H1 (cell line): ENCODE results near the gene PDE1C. TPM values are rescaled to one million over a fixed set of nuclear protein-coding genes. Genes with fewer than 3 reads are reported as not detected.

Experiments
- CTCF ChIA-PET: fragments of 300-600 bp; sonication (Branson Sonifier 250); formaldehyde crosslinking; loops from one replicate; lab custom pipeline; 2021; ENCODE audit not compliant: partially characterized antibody; lab: Charles Lee
- POLR2A ChIA-PET: fragments of 300-600 bp; sonication (Branson Sonifier 250); formaldehyde crosslinking; loops from one replicate; lab custom pipeline; 2021; ENCODE audit warnings: inconsistent platforms; ENCODE audit not compliant: partially characterized antibody; lab: Charles Lee
- DNase-seq, 2 experiments: peaks; one replicate each; pipeline versions ENCODE4 v3.0.0 to v3.0.0-alpha.2; 2010 to 2022; ENCODE audit warnings: low spot score in 2 of 2, low read depth in 1 of 2, mixed read lengths in 1 of 2
- FAIRE-seq: peaks from 2 replicates; lab custom pipeline; 2011; peaks lifted over from hg19 to GRCh38; lab: Jason Lieb, UNC
- H2AFZ ChIP-seq: 2 replicates; pipeline ENCODE4 v1.8.1; 2012; ENCODE audit warnings: low read length, inconsistent platforms
- H2AK5ac ChIP-seq: 2 replicates; pipeline ENCODE4 v1.6.1; 2013; ENCODE audit warnings: low read depth, low read length
- H2BK120ac ChIP-seq: replicated peaks from 2 replicates; pipeline ENCODE3; 2013; ENCODE audit warnings: low read depth, low read length, inconsistent platforms
- H2BK12ac ChIP-seq: 2 replicates; pipeline ENCODE4 v1.6.1; 2013; ENCODE audit warnings: low read depth, low read length
- H2BK15ac ChIP-seq: 2 replicates; pipeline ENCODE4 v1.6.1; 2013; ENCODE audit warnings: low read length
- H2BK20ac ChIP-seq: 2 replicates; pipeline ENCODE4 v1.6.1; 2013; ENCODE audit warnings: low read length
- H2BK5ac ChIP-seq: 2 replicates; pipeline ENCODE4 v1.6.1; 2013; ENCODE audit warnings: low read depth, low read length
- H3K14ac ChIP-seq: 2 replicates; pipeline ENCODE4 v1.6.1; 2013; ENCODE audit warnings: inconsistent platforms; ENCODE audit not compliant: insufficient read length
- H3K18ac ChIP-seq: 2 replicates; pipeline ENCODE4 v1.6.1; 2013; ENCODE audit warnings: low read length; ENCODE audit errors: extremely low read depth
- H3K23ac ChIP-seq: 2 replicates; pipeline ENCODE4 v1.6.1; 2013; ENCODE audit warnings: inconsistent platforms; ENCODE audit not compliant: insufficient read length
- H3K23me2 ChIP-seq: 2 replicates; pipeline ENCODE4 v1.6.1; 2013; ENCODE audit warnings: low read depth, low read length
- H3K27ac ChIP-seq: 2 replicates; pipeline ENCODE4 v1.6.1; 2011; ENCODE audit warnings: low read depth, low read length, inconsistent platforms
- H3K27me3 ChIP-seq, 4 experiments: replicated peaks in 1 of 4; 1 replicate in 1 of 4; 2 replicates in 3 of 4; pipeline versions ENCODE4 v1.6.1 to v1.8.1; 2011 to 2013; ENCODE audit warnings: low read length in 3 of 4, mild to moderate bottlenecking in 3 of 4, inconsistent platforms in 2 of 4, mixed read lengths in 2 of 4, moderate library complexity in 1 of 4; ENCODE audit not compliant: control insufficient read depth in 3 of 4, insufficient read depth in 3 of 4; ENCODE audit errors: extremely low read depth in 1 of 4
- H3K36me3 ChIP-seq, 4 experiments: 2 replicates each; pipeline versions ENCODE4 v1.6.1 to v1.8.1; 2011 to 2013; ENCODE audit warnings: mild to moderate bottlenecking in 4 of 4, low read length in 3 of 4, moderate library complexity in 2 of 4, control low read depth in 1 of 4, inconsistent platforms in 1 of 4; ENCODE audit not compliant: insufficient read depth in 4 of 4, control insufficient read depth in 2 of 4
- H3K4ac ChIP-seq: replicated peaks from 2 replicates; pipeline ENCODE3; 2013; ENCODE audit warnings: low read length, low read depth, mixed read lengths, inconsistent platforms; ENCODE audit not compliant: insufficient read length
- H3K4me1 ChIP-seq, 4 experiments: replicated peaks in 1 of 4; 1 replicate in 1 of 4; 2 replicates in 3 of 4; pipeline versions ENCODE4 v1.6.1 to v1.8.1; 2011 to 2013; ENCODE audit warnings: low read length in 3 of 4, inconsistent platforms in 2 of 4, mixed read lengths in 1 of 4; ENCODE audit not compliant: insufficient read depth in 4 of 4, control insufficient read depth in 3 of 4
- H3K4me2 ChIP-seq, 2 experiments: 2 replicates each; pipeline versions ENCODE4 v1.6.1 to v1.8.1; 2011 to 2013; ENCODE audit warnings: low read depth in 2 of 2, low read length in 2 of 2, control low read depth in 1 of 2, inconsistent platforms in 1 of 2, mild to moderate bottlenecking in 1 of 2; ENCODE audit not compliant: insufficient read depth in 1 of 2
- H3K4me3 ChIP-seq, 4 experiments: fragments of 200-600, 300-600 bp in 1 of 4; sonication (generic), shearing (Covaris generic), sonication (Bioruptor Twin) in 1 of 4; 2 replicates each; pipeline versions ENCODE4 v1.5.1 to v1.8.1; 2011 to 2016; ENCODE audit warnings: low read length in 4 of 4, low read depth in 3 of 4, control low read depth in 2 of 4, inconsistent platforms in 2 of 4, mild to moderate bottlenecking in 2 of 4, mixed read lengths in 1 of 4, moderate library complexity in 1 of 4; ENCODE audit not compliant: insufficient read depth in 2 of 4; ENCODE audit errors: extremely low read depth in 1 of 4
- H3K56ac ChIP-seq: replicated peaks from 2 replicates; pipeline ENCODE3; 2013; ENCODE audit warnings: low read depth, mild to moderate bottlenecking, mixed read lengths, low read length, inconsistent platforms; ENCODE audit not compliant: insufficient read length
- H3K79me1 ChIP-seq: 2 replicates; pipeline ENCODE4 v1.6.1; 2013; ENCODE audit warnings: low read depth, low read length, control low read depth
- H3K79me2 ChIP-seq, 2 experiments: 2 replicates each; pipeline versions ENCODE4 v1.6.1 to v1.8.1; 2012 to 2013; ENCODE audit warnings: low read length in 2 of 2, mild to moderate bottlenecking in 2 of 2, inconsistent platforms in 1 of 2; ENCODE audit not compliant: insufficient read depth in 2 of 2, control insufficient read depth in 1 of 2
- H3K9ac ChIP-seq, 4 experiments: replicated peaks in 1 of 4; 1 replicate in 1 of 4; 2 replicates in 3 of 4; pipeline versions ENCODE4 v1.6.1 to v1.8.1; 2011 to 2013; ENCODE audit warnings: low read depth in 3 of 4, low read length in 3 of 4, control low read depth in 2 of 4, mild to moderate bottlenecking in 2 of 4, moderate library complexity in 2 of 4, inconsistent platforms in 1 of 4; ENCODE audit errors: extremely low read depth in 1 of 4
- H3K9me3 ChIP-seq, 2 experiments: 2 replicates each; pipeline versions ENCODE4 v1.6.1 to v1.8.1; 2012 to 2013; ENCODE audit warnings: mild to moderate bottlenecking in 2 of 2, moderate library complexity in 2 of 2, control low read depth in 1 of 2, inconsistent platforms in 1 of 2, low read depth in 1 of 2, low read length in 1 of 2, mixed read lengths in 1 of 2; ENCODE audit not compliant: insufficient read depth in 2 of 2
- H4K20me1 ChIP-seq, 2 experiments: replicated peaks in 1 of 2; 2 replicates each; pipeline versions ENCODE3 to v1.8.1; 2011 to 2013; ENCODE audit warnings: inconsistent platforms in 2 of 2, low read length in 2 of 2, mild to moderate bottlenecking in 1 of 2; ENCODE audit not compliant: insufficient read depth in 2 of 2, control insufficient read depth in 1 of 2
- H4K5ac ChIP-seq: 2 replicates; pipeline ENCODE4 v1.6.1; 2013; ENCODE audit warnings: low read length, low read depth, mixed read lengths, inconsistent platforms; ENCODE audit not compliant: insufficient read length
- H4K8ac ChIP-seq: 2 replicates; pipeline ENCODE4 v1.8.0; 2013; ENCODE audit warnings: mild to moderate bottlenecking, moderate library complexity, low read length, inconsistent platforms; ENCODE audit not compliant: insufficient read depth; ENCODE audit errors: extremely low read depth
- H4K91ac ChIP-seq: replicated peaks from 2 replicates; pipeline ENCODE3; 2013; ENCODE audit warnings: low read length, mixed read lengths, inconsistent platforms; ENCODE audit not compliant: insufficient read length
- BACH1 ChIP-seq: IDR thresholded peaks from 2 replicates; pipeline ENCODE4 v1.6.1; 2012; ENCODE audit warnings: low read length, improper control_type of control experiment
- BCL11A ChIP-seq, 2 experiments: IDR thresholded peaks; one replicate each; pipeline ENCODE4 v1.6.1; 2011; ENCODE audit warnings: low read depth in 2 of 2, low read length in 2 of 2, mild to moderate bottlenecking in 2 of 2
- CBX8 ChIP-seq: fragments of 300-800, 300-1000 bp; sonication (generic); IDR thresholded peaks from 2 replicates; pipeline ENCODE4 v1.7.1; 2016; ENCODE audit warnings: low read depth, low read length, borderline replicate concordance
- CHD2 ChIP-seq: IDR thresholded peaks from 2 replicates; pipeline ENCODE4 v1.6.1; 2012; ENCODE audit warnings: low read length, improper control_type of control experiment
- MAFK ChIP-seq: IDR thresholded peaks from 2 replicates; pipeline ENCODE4 v1.6.1; 2012; ENCODE audit warnings: low read depth, mild to moderate bottlenecking, improper control_type of control experiment, low read length
- NANOG ChIP-seq: IDR thresholded peaks from 2 replicates; pipeline ENCODE4 v1.6.1; 2011; ENCODE audit warnings: low read length, low read depth, mild to moderate bottlenecking, inconsistent platforms; ENCODE audit not compliant: insufficient read depth, poor library complexity, severe bottlenecking
- NRF1 ChIP-seq: IDR thresholded peaks from 2 replicates; pipeline ENCODE4 v1.6.1; 2011; ENCODE audit warnings: mild to moderate bottlenecking, low read depth, low read length, improper control_type of control experiment
- SAP30 ChIP-seq: fragments of 300-600 bp; sonication (generic); IDR thresholded peaks from 2 replicates; pipeline ENCODE4 v1.7.1; 2012; ENCODE audit warnings: low read length, moderate library complexity, mild to moderate bottlenecking, inconsistent platforms; ENCODE audit not compliant: insufficient read depth, insufficient replicate concordance
- SIX5 ChIP-seq: IDR thresholded peaks from 2 replicates; pipeline ENCODE4 v1.6.1; 2011; ENCODE audit warnings: mild to moderate bottlenecking, low read depth, low read length
- SP4 ChIP-seq: IDR thresholded peaks from 2 replicates; pipeline ENCODE4 v1.6.1; 2012; ENCODE audit warnings: low read length, inconsistent platforms
- SUZ12 ChIP-seq: fragments of 200-600 bp; sonication (generic); IDR thresholded peaks from 2 replicates; pipeline ENCODE4 v1.6.1; 2012; ENCODE audit warnings: mild to moderate bottlenecking, inconsistent platforms, low read length, moderate library complexity, mixed read lengths
- TBP ChIP-seq: IDR thresholded peaks from 2 replicates; pipeline ENCODE4 v1.6.1; 2011; ENCODE audit warnings: low read depth, low read length, improper control_type of control experiment
- TEAD4 ChIP-seq: IDR thresholded peaks from 2 replicates; pipeline ENCODE4 v1.6.1; 2012; ENCODE audit warnings: low read depth, low read length, inconsistent platforms, mixed read lengths
- YY1 ChIP-seq: IDR thresholded peaks from 2 replicates; pipeline ENCODE4 v1.6.1; 2011; ENCODE audit warnings: low read depth, mild to moderate bottlenecking, low read length
- polyA plus RNA-seq, 7 experiments: library from polyadenylated mRNA; depleted of rRNA in 3 of 7; stranded (reverse) in 5 of 7; unstranded in 2 of 7; fragments of >200 nt in 5 of 7; fragments of 200-250 nt in 2 of 7; gene quantifications; 1 replicate in 5 of 7; 2 replicates in 1 of 7; 4 replicates in 1 of 7; pipeline versions ENCODE4 v1.2.1 to v1.2.3, GENCODE V29; 2011 to 2013; ENCODE audit warnings: missing spikeins in 2 of 7, mixed read lengths in 2 of 7
- total RNA-seq: library from RNA; stranded (reverse); fragmentation: NEBNext Ultra II Directional; extraction: Animal tissue kit (Norgen Biotek cat#: 25700); gene quantifications from 2 replicates; pipeline ENCODE4 v1.2.1, GENCODE V29; 2021
- TF ChIP-seq, protein P1 (sequence below): IDR thresholded peaks from 2 replicates; pipeline ENCODE4 v1.6.1; 2012; ENCODE audit warnings: inconsistent platforms

PDE1C gene
- total and polyA plus RNA-seq, 2 of the 8 experiments (the other 6 are each of a cell fraction or from before 2014, with no cell fraction given) = 0.11 to 1.1 TPM

DNA sequence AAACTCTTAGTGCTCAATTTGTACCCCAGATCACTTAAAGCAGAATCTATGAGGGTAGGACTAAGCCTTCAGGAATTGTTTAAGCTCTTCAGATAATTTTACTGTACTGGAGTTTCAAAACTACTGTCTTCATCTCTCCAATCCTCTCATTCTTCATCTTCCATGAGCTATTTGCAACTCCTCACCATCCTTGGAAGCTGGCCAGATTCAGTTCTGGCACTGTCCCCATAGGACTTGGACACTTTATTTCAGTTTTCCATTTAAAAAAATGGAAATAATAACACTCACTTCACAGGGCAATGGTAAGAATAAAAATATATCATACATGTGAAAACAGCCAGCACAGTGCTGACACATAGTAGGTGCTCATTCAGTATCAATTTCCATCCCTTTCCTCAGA, 308.6 kb downstream of the PDE1C start:
- H3K9ac ChIP-seq = no peak overlapping the region
- no peak overlapping the region for H3K56ac ChIP-seq
- TF ChIP-seq NRF1 (no peak), NANOG (no peak), CBX8 (no peak), BACH1 (no peak), SP4 (no peak), BCL11A (IDR thresholded peaks at IDR 0.05; ENCODE audit: low read depth in 2 of 2, low read length in 2 of 2) (no peak), SUZ12 (no peak), YY1 (no peak), TBP (no peak), TEAD4 (no peak), SAP30 (no peak), CHD2 (no peak), MAFK (no peak), SIX5 (no peak)
- TF ChIP-seq, protein P1, sequence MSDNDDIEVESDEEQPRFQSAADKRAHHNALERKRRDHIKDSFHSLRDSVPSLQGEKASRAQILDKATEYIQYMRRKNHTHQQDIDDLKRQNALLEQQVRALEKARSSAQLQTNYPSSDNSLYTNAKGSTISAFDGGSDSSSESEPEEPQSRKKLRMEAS = no peak
- H3K4me3 ChIP-seq = no peak overlapping the region
- no peak overlapping the region for H4K8ac ChIP-seq
- no peak overlapping the region for H4K91ac ChIP-seq
- no peak overlapping the region for H3K27ac ChIP-seq
- no peak overlapping the region for H2BK20ac ChIP-seq
- no peak overlapping the region for H2AK5ac ChIP-seq
- H2BK15ac ChIP-seq = no peak overlapping the region
- no peak overlapping the region for H3K4me2 ChIP-seq
- no peak overlapping the region for H4K5ac ChIP-seq
- no peak overlapping the region for H3K18ac ChIP-seq
- H2BK12ac ChIP-seq = no peak overlapping the region
- FAIRE-seq (no peak), DNase-seq (no peak)
- H4K20me1 ChIP-seq = peaks cover 0 to 2% of the 10 kb centered on the region in 2 experiments
- ChIA-PET POLR2A (no interaction called here), CTCF (interaction anchor here (0.7 to 2.4 kb wide), 7 partner anchors 11 to 627 kb away, joined by 3 to 12 read pairs (median 5); no protein-coding TSS in a partner anchor)
- peaks cover 42 to 82% (median 67%) of the 10 kb centered on the region in 4 experiments for H3K27me3 ChIP-seq
- no peaks in the 10 kb centered on the region for H3K4me1 ChIP-seq
- H2AFZ ChIP-seq = no peak overlapping the region
- H2BK120ac ChIP-seq = no peak overlapping the region
- no peak overlapping the region for H3K23ac ChIP-seq
- H3K14ac ChIP-seq = no peak overlapping the region
- H3K79me2 ChIP-seq = no peaks in the 10 kb centered on the region
- no peak overlapping the region for H2BK5ac ChIP-seq
- H3K4ac ChIP-seq = no peak overlapping the region
- no peaks in the 10 kb centered on the region for H3K36me3 ChIP-seq
- H3K23me2 ChIP-seq = no peaks in the 10 kb centered on the region; the same call in 1 of the 2 replicates
- H3K79me1 ChIP-seq = no peaks in the 10 kb centered on the region
- H3K9me3 ChIP-seq = no peaks in the 10 kb centered on the region
